HCT116 (cell line): ENCODE results near the gene SRCAP. TPM values are rescaled to one million over a fixed set of nuclear protein-coding genes. Genes with fewer than 3 reads are reported as not detected.

ENCODE experiments used
- ATAC-seq: fragments of 200-7000 bp; cut with Tn5 transposase; 2 replicates; pipeline ENCODE4 v1.9.1; 2020; ENCODE audit warnings: mild to moderate bottlenecking, moderate library complexity
- BruUV-seq: library from RNA; stranded (reverse); fragments of 400-500 nt; replicated peaks from 2 replicates; lab custom pipeline; 2021; lab: Mats Ljungman, UMichigan
- CTCF ChIA-PET: fragments of 300-600 bp; sonication (Branson Sonifier 250); formaldehyde crosslinking; loops from one replicate; lab custom pipeline; 2021; ENCODE audit warnings: antibody characterized with exemption; lab: Charles Lee
- POLR2A ChIA-PET: fragments of 300-600, 350-600 bp; sonication (Branson Sonifier 250); formaldehyde crosslinking; loops from one replicate; lab custom pipeline; 2021; ENCODE audit warnings: antibody characterized with exemption; lab: Charles Lee
- RAD21 ChIA-PET, 2 experiments: fragments of 300-600 bp; sonication (Branson Sonifier 250); formaldehyde crosslinking; loops; one replicate each; lab custom pipeline; 2023; ENCODE audit warnings: low total read pairs in 2 of 2; ENCODE audit not compliant: uncharacterized antibody in 2 of 2, unreplicated experiment in 2 of 2, low non-redundant PET in 1 of 2; lab: Charles Lee
- DNase-seq: peaks from one replicate; pipeline ENCODE4 v3.0.0-alpha.2; 2010; ENCODE audit warnings: low read depth, low spot score
- H2AFZ ChIP-seq: fragments of 200-600 bp; shearing (Covaris generic), sonication (generic); 2 replicates; pipeline ENCODE4 v1.6.1; 2017; ENCODE audit warnings: low read depth, mixed run types, mixed read lengths, antibody characterized with exemption, low read length; ENCODE audit not compliant: poor library complexity, severe bottlenecking
- H3K27ac ChIP-seq: 2 replicates; pipeline ENCODE4 v1.5.1; 2012; ENCODE audit warnings: low read depth, low read length
- H3K27me3 ChIP-seq: fragments of 200-600 bp; sonication (generic); 2 replicates; pipeline ENCODE4 v1.6.1; 2016; ENCODE audit warnings: mixed run types, low read length, mixed read lengths; ENCODE audit not compliant: insufficient read depth
- H3K36me3 ChIP-seq, 2 experiments: fragments of 200-500 bp in 1 of 2; fragments of 200-600 bp in 1 of 2; sonication (Bioruptor generic) in 1 of 2; sonication (generic) in 1 of 2; 2 replicates each; pipeline versions ENCODE4 v1.5.1 to v1.6.1; 2014 to 2016; ENCODE audit warnings: low read length in 2 of 2, inconsistent platforms in 1 of 2, mixed read lengths in 1 of 2, mixed run types in 1 of 2; ENCODE audit not compliant: insufficient read depth in 2 of 2, control insufficient read depth in 1 of 2
- H3K4me1 ChIP-seq, 2 experiments: fragments of 200-600 bp in 1 of 2; sonication (generic) in 1 of 2; 2 replicates each; pipeline versions ENCODE4 v1.5.1 to v1.6.1; 2012 to 2017; ENCODE audit warnings: low read length in 2 of 2, inconsistent platforms in 1 of 2, mild to moderate bottlenecking in 1 of 2, mixed read lengths in 1 of 2, mixed run types in 1 of 2, moderate library complexity in 1 of 2; ENCODE audit not compliant: insufficient read depth in 2 of 2, control insufficient read depth in 1 of 2
- H3K4me2 ChIP-seq: fragments of 200-600 bp; sonication (generic); 2 replicates; pipeline ENCODE4 v1.6.1; 2017; ENCODE audit warnings: mixed run types, low read length, mixed read lengths
- H3K4me3 ChIP-seq, 2 experiments: fragments of 200-600 bp in 1 of 2; sonication (generic) in 1 of 2; replicated peaks in 1 of 2; 2 replicates each; pipeline ENCODE4 v1.5.1; 2011 to 2016; ENCODE audit warnings: low read length in 2 of 2, control low read depth in 1 of 2, low read depth in 1 of 2, mild to moderate bottlenecking in 1 of 2, mixed read lengths in 1 of 2, mixed run types in 1 of 2
- H3K79me2 ChIP-seq: fragments of 200-600 bp; sonication (generic); 2 replicates; pipeline ENCODE4 v1.6.1; 2017; ENCODE audit warnings: mild to moderate bottlenecking, mixed run types, low read length, moderate library complexity, mixed read lengths; ENCODE audit not compliant: insufficient read depth
- H3K9ac ChIP-seq: fragments of 200-600 bp; sonication (generic); 2 replicates; pipeline ENCODE4 v1.6.1; 2016; ENCODE audit warnings: low read length, mixed read lengths
- H3K9me2 ChIP-seq: fragments of 200-600 bp; sonication (generic), shearing (Covaris generic); 2 replicates; pipeline ENCODE4 v1.6.1; 2017; ENCODE audit warnings: mixed run types, mild to moderate bottlenecking, moderate library complexity; ENCODE audit not compliant: insufficient read depth
- H3K9me3 ChIP-seq, 2 experiments: fragments of 200-500 bp in 1 of 2; fragments of 200-600 bp in 1 of 2; sonication (Bioruptor generic) in 1 of 2; sonication (generic) in 1 of 2; 2 replicates each; pipeline ENCODE4 v1.6.1; 2014 to 2017; ENCODE audit warnings: low read length in 2 of 2, mixed read lengths in 2 of 2, inconsistent platforms in 1 of 2, low read depth in 1 of 2, mild to moderate bottlenecking in 1 of 2, mixed run types in 1 of 2, moderate library complexity in 1 of 2; ENCODE audit not compliant: control insufficient read depth in 1 of 2, insufficient read depth in 1 of 2
- H4K20me1 ChIP-seq: fragments of 200-600 bp; sonication (generic), shearing (Covaris generic); 2 replicates; pipeline ENCODE4 v1.6.1; 2017; ENCODE audit warnings: mixed run types, mild to moderate bottlenecking, moderate library complexity; ENCODE audit not compliant: insufficient read depth
- EGR1 ChIP-seq: IDR thresholded peaks from 2 replicates; pipeline ENCODE4 v1.6.1; 2012; ENCODE audit warnings: low read depth
- EZH2phosphoT487 ChIP-seq: fragments of 200-600 bp; IDR thresholded peaks from 2 replicates; pipeline ENCODE4 v1.6.1; 2018; ENCODE audit warnings: antibody characterized with exemption, borderline replicate concordance
- JUND ChIP-seq: IDR thresholded peaks from 2 replicates; pipeline ENCODE4 v1.6.1; 2012
- POLR2AphosphoS5 ChIP-seq: IDR thresholded peaks from 2 replicates; pipeline ENCODE4 v1.6.1; 2011; ENCODE audit warnings: mild to moderate bottlenecking, low read depth, low read length, moderate library complexity
- RAD21 ChIP-seq: IDR thresholded peaks from 2 replicates; pipeline ENCODE4 v1.6.1; 2012; ENCODE audit warnings: low read depth, mild to moderate bottlenecking
- SRF ChIP-seq: IDR thresholded peaks from 2 replicates; pipeline ENCODE4 v1.6.1; 2012; ENCODE audit warnings: low read depth
- ZBTB33 ChIP-seq: IDR thresholded peaks from 2 replicates; pipeline ENCODE4 v1.6.1; 2011; ENCODE audit warnings: mild to moderate bottlenecking, low read length, moderate library complexity; ENCODE audit not compliant: insufficient replicate concordance; ENCODE audit errors: extremely low read depth
- intact Hi-C: fragments of 100-400 bp; cut with micrococcal nuclease; formaldehyde crosslinking; loops from 2 replicates; pipeline ENCODE4 v1.10.0; 2022
- total RNA-seq: library from RNA; stranded (reverse); gene quantifications from one replicate; pipeline ENCODE4 v1.2.1, GENCODE V29; 2021; ENCODE audit not compliant: unreplicated experiment

The SRCAP gene
- total RNA-seq, 1 experiment from 2014 or later: 59.6 TPM

- Histone ChIP-seq H4K20me1 (peaks cover 10% of the 10 kb centered on the region; the same call in 1 of the 2 replicates), H3K4me3 (no peak overlapping the region), H2AFZ (no peak overlapping the region), H3K79me2 (peaks cover 76% of the 10 kb centered on the region), H3K9me3 (no peaks in the 10 kb centered on the region), H3K36me3 (peaks cover 69 to 82% of the 10 kb centered on the region in 2 experiments), H3K27me3 (no peaks in the 10 kb centered on the region), H3K4me1 (no peaks in the 10 kb centered on the region), H3K27ac (no peak overlapping the region), H3K4me2 (no peak overlapping the region), H3K9me2 (no peaks in the 10 kb centered on the region), H3K9ac (no peak overlapping the region)
- RAD21 ChIA-PET: no interaction called here
- TF ChIP-seq RAD21 (no peak), POLR2AphosphoS5 (no peak), SRF (no peak), ZBTB33 (no peak), JUND (no peak)
- ATAC-seq: no peak
- no TSS peak for BruUV-seq
- POLR2A ChIA-PET: no interaction called here
- intact Hi-C loops: no loop called here
- CTCF ChIA-PET: no interaction called here
- DNase-seq: no peak
These were observed 16.9 kb downstream of the SRCAP start for GRCh38 chr16:30715750-30716445.

GRCh38 chr16:30720086-30720485 is 21.1 kb downstream of the SRCAP start:
- Histone ChIP-seq H3K9ac (no peak overlapping the region), H3K4me2 (no peak overlapping the region), H3K79me2 (peaks cover 73% of the 10 kb centered on the region), H3K9me2 (no peaks in the 10 kb centered on the region), H2AFZ (no peak overlapping the region), H3K4me1 (no peaks in the 10 kb centered on the region), H4K20me1 (peaks cover 10% of the 10 kb centered on the region; the same call in 1 of the 2 replicates), H3K36me3 (peaks cover 83 to 88% of the 10 kb centered on the region in 2 experiments), H3K27me3 (no peaks in the 10 kb centered on the region), H3K9me3 (no peaks in the 10 kb centered on the region), H3K4me3 (no peak overlapping the region), H3K27ac (no peak overlapping the region)
- ATAC-seq (no peak), DNase-seq (no peak)
- ChIA-PET POLR2A (no interaction called here), RAD21 (no interaction called here), CTCF (no interaction called here)
- no TSS peak for BruUV-seq
- TF ChIP-seq EGR1 (no peak), EZH2phosphoT487 (no peak)
- intact Hi-C loops: no loop called here
